ENCODE data around the gene RCAN2. TPM values are rescaled to one million over a fixed set of nuclear protein-coding genes. Genes with fewer than 3 reads are reported as not detected.
"Not testable (repeated sequence)": the region's sequence is repeated elsewhere in the genome, so short reads cannot be mapped to it uniquely, and the experiment has no call there.

Gene RCAN2
- total and polyA plus RNA-seq, 7 donors: 5.0 to 22.7 (median 9.1) TPM

GRCh38 chr6:46340246-46340645 lies 151.0 kb downstream of the RCAN2 start:
- Histone ChIP-seq H3K27me3 (no peaks in the 10 kb centered on the region), H3K9me3 (no peaks in the 10 kb centered on the region), H3K4me1 (no peaks in the 10 kb centered on the region), H3K36me3 (no peaks in the 10 kb centered on the region), H3K4me3 (no peak overlapping the region), H3K27ac (no peak overlapping the region)
- 92 to 96% methylated on average over 2 of the region's 2 CpGs for WGBS, 2 donors
- no peak for DNase-seq
- intact Hi-C loops (cut with DNase I): no loop called here
- TF ChIP-seq CTCF (IDR thresholded peaks at IDR 0.05) (no peak), EP300 (IDR thresholded peaks at IDR 0.05) (no peak), POLR2A (IDR thresholded peaks at IDR 0.05) (no peak), POLR2AphosphoS5 (IDR thresholded peaks at IDR 0.05) (no peak)

GRCh38 chr6:46338131-46338530 lies 153.1 kb downstream of the RCAN2 start:
- Histone ChIP-seq H3K9me3 (no peaks in the 10 kb centered on the region), H3K4me3 (no peak overlapping the region), H3K27ac (no peak overlapping the region), H3K4me1 (no peaks in the 10 kb centered on the region), H3K36me3 (no peaks in the 10 kb centered on the region), H3K27me3 (no peaks in the 10 kb centered on the region)
- TF ChIP-seq CTCF (IDR thresholded peaks at IDR 0.05) (no peak), POLR2A (IDR thresholded peaks at IDR 0.05) (no peak), EP300 (IDR thresholded peaks at IDR 0.05) (no peak), POLR2AphosphoS5 (IDR thresholded peaks at IDR 0.05) (no peak)
- intact Hi-C loops (cut with DNase I): no loop called here
- WGBS, 2 donors: 60 to 82% methylated on average over 2 of the region's 2 CpGs
- no peak for DNase-seq

- no peak overlapping the region for H3K4me3 ChIP-seq
- 98% methylated on average over 3 of the region's 3 CpGs for whole genome bisulfite sequencing, 2 donors
- DNase-seq: no peak
- H3K4me1 ChIP-seq: peaks cover 0 to 7% (median 2%) of the 10 kb centered on the region in 4 donors
- no peaks in the 10 kb centered on the region for H3K27me3 ChIP-seq
- TF ChIP-seq POLR2A (IDR thresholded peaks at IDR 0.05): no peak
- TF ChIP-seq CTCF (IDR thresholded peaks at IDR 0.05): no peak
- no peak for TF ChIP-seq POLR2AphosphoS5 (IDR thresholded peaks at IDR 0.05)
- TF ChIP-seq EP300 (IDR thresholded peaks at IDR 0.05): no peak
- H3K9me3 ChIP-seq: no peaks in the 10 kb centered on the region
- H3K27ac ChIP-seq: no peak overlapping the region
- intact Hi-C loops (cut with DNase I): no loop called here
- H3K36me3 ChIP-seq: no peaks in the 10 kb centered on the region
Observed at GRCh38 chr6:46334442-46334841, 156.8 kb downstream of the RCAN2 start.

- Histone ChIP-seq H3K4me1 (peaks cover 0 to 15% (median 9%) of the 10 kb centered on the region in 4 donors), H3K36me3 (no peaks in the 10 kb centered on the region), H3K27me3 (no peaks in the 10 kb centered on the region), H3K4me3 (no peak overlapping the region), H3K9me3 (no peaks in the 10 kb centered on the region), H3K27ac (no peak overlapping the region)
- DNase-seq: no peak
- intact Hi-C loops (cut with DNase I): no loop called here
- 96 to 98% methylated on average over 1 of the region's 1 CpG for WGBS, 2 donors
- TF ChIP-seq CTCF (IDR thresholded peaks at IDR 0.05): no peak
- no peak for TF ChIP-seq POLR2A (IDR thresholded peaks at IDR 0.05)
- TF ChIP-seq EP300 (IDR thresholded peaks at IDR 0.05): no peak
- TF ChIP-seq POLR2AphosphoS5 (IDR thresholded peaks at IDR 0.05): no peak
Observed at GRCh38 chr6:46333481-46333880, 157.8 kb downstream of the RCAN2 start.

GRCh38 chr6:46332448-46332847 lies 158.8 kb downstream of the RCAN2 start:
- DNase-seq; H3K27me3 ChIP-seq; H3K9me3 ChIP-seq; H3K4me3 ChIP-seq; H3K27ac ChIP-seq; H3K36me3 ChIP-seq; intact Hi-C loops (cut with DNase I): not testable (repeated sequence)
- H3K4me1 ChIP-seq: peaks cover 0 to 23% (median 18%) of the 10 kb centered on the region in 4 donors
